Right forelimb (tissue), 1 donor: ENCODE data around the gene NKX2-3.

ENCODE experiments used
- DNase-seq: peaks from one replicate; pipeline ENCODE4 v3.0.0-alpha.2; 2018

Gene NKX2-3

DNA sequence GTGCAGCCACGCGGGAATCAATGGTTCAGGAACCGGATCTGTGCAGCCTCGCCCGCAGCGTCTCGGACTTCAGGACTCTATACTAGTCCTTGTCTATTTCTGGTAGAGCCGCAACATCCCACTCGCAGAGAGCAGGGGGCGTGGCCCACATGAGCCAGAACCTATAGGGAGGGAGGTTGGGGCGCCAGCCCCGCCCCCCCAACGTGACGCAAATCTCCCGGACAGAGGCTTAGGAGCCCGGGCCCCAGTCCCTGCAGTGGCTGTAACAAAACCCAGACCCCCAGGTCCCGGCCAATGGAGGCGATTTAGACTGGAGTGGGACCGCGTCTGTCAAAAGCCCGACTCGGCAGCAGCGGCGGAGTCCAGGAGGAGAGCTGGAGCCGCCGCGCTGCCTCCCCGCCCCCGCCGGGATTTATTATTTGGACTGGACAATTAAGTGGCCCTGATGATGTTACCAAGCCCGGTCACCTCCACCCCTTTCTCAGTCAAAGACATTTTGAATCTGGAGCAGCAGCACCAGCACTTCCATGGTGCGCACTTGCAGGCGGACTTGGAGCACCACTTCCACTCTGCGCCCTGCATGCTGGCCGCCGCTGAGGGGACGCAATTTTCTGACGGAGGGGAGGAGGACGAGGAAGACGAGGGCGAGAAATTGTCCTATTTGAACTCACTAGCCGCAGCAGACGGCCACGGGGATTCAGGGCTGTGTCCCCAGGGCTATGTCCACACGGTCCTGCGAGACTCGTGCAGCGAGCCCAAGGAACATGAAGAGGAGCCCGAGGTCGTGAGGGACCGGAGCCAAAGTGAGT is at the start of gene NKX2-3:
Gene NKX2-3 (plus strand): TSS at position 256 of the 809 bp plus-strand sequence. CDS start 190 bp downstream, at position 446.
- DNase-seq: no peak

DNA sequence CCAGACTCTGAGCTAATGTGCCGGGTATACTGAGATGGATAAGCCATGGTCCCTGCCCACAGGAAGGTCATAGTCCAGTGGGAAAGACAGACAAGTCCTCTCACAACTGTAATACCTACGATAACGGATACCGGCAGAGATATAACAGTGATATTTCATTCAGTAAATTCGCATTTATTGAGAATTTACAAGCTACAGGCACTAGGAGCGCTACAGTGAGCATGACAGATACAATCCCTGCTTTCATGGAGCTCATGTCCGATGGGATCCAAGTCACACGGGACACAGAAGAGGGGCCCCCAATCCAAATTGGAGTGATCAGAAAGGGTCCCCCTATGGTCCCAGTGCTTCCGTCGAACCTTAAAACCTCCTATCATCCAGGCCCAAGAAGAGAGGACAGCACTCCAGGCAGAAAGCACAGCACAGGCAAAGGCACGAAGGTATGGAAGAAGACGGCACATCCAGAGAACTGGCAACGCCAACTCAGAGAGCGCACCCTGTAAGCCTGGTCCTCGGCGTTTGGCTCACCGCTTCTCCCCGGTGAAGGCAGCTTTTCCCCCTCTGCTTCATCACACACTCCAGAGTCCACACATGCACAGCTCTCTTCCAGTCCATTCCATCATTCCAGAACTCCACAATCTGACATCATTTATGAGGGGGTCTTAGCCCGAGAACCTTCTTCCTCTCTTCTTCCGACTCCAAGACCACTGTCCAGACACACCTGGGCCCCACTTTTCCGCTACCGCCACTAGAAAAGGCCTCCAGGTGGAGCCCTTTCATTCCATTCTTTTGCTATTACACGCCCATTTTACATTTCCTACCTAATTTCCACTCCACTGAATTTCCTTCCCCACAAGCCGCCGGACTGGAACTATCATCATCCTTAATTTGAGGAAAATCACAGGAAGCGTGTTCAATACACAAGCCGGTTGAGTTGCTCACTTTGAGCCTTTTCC is 47.8 kb upstream of the NKX2-3 start:
- no peak for DNase-seq

DNA sequence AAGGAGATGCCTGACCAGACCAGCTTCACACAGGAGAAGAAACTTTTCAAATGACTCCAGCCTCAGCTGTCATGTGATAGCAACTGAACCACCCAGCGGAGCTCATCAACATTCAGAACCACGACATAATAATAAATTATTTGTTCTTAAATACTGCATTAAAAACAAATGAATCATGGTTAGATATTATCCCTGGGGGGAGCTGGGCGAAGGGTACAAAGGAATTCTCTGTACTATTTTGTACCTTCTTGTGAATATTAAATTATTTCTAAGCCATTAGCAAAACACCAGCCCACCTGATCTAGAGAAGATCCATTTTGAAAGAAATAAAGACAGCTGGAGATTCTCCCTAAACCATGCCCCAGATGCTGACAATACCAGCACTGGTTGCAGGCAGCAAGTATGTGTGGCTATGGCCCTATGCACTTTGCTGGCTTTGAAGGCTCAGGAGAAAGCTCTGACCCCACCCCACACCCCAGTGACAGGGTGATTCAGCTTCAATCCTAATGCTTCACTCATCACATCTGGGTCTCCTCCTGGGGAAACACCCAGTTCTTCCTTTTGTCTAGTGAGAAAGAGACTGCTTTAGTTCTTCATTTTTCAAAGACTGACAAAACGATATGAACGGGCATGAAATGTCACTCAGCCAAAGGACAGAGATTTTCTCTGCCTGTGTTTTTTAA is 45.5 kb upstream of the NKX2-3 start:
- DNase-seq: no peak

DNA sequence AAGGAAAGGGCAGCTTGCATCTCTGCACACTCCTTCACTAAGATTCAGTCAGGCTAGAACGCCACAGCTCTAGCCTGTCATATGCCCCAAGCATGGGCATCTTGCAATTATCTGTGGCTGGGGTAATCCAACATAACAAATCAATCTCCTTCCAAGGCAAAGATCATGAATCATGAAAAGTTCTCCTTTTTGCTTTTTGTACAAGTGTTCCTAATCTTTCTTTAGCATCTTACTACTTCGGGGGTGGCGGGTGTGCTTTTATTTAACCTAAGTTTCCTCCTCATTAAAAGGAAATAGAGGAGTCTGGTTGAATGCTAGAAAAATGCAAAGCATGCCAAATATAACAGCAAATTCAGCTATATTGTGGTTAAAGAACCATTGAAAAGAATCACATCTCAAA is 43.5 kb upstream of the NKX2-3 start:
- no peak for DNase-seq

DNA sequence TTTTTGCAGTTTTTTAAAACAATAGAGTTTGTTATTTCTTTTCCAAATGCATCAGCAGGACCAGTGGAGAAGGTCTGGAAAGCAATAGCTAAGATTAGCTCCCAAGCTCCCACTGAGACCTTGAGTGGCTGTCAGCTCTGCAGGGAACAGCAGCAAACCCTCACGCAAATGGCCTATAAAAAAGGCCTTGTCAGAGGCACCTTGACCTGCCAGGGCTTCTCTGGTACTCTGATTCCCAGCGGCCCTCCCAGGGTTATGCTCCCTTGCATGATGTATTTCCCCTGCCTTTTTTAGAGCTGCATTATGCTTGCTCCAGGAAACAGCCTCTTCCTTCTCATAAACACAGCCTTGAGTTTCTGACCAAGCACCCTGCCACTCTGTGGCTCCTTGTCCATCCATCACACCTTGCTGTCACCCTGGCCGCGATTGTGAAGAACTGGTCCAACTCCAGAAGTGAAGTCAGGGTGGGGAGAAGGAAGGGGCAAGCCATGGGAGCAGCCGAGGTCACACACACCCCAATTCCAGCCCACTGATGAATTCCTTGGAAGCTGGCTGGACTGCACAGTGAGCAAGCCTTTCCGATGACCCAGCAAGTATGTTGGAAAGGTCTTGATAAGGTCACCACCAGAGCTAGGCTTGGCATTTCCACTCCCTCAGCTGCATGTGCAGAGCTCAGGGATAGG is 35.3 kb upstream of the NKX2-3 start:
- no peak for DNase-seq

DNA sequence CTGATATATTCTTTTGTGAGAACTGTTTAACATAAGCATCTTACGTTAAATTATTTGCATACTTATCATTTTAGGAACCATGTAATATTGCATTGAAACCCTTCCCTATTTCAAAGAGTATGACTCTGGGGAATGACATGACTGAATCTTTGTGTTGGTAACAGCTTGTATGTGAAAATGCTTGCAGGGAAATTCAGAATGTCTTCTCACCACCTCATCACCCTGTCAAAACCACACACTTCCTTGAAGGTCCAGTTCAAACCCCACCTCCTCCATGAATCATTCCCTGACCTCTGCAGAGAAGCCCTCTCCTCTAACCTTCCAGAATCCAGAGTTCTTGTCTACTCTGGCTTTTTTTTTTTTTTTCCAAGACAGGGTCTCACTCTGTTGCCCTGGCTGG is 26.3 kb upstream of the NKX2-3 start:
- DNase-seq: no peak

DNA sequence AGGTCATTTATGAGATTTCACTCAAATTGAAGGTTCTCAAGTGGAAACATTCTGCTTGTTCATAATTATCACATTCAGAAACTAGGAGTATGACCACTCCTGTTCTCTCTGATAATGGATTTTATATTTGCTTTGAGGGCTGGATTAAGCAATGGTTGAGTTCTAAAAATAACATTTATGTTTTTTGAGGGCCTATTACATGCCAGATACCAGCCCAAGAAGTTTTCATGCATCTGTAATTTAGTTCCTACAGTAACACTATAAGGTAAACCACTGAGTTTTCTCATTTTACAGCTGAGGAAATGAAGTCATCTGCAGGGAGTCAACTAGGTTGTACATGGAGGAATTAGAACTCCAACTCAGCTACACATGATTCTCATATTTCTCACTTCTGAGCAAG is 25.5 kb upstream of the NKX2-3 start:
- no peak for DNase-seq

DNA sequence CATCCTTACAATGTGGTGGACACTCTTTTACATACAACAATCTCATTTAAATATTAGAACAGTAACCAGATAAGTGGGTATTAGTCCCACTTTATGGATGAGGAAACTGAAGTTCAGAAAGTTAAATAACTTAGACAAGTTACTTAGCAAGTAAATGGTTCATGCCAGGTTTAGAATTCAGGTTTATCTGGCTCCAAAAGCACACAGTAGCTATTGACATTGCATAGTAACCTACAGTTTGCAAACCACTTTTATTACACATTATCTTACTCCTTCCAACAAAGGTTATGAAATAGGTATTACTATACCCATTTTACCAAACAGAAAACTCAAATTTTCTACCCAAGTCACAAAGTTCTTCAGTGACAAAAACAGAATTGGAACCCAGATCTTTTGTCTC is 19.7 kb upstream of the NKX2-3 start:
- no peak for DNase-seq

DNA sequence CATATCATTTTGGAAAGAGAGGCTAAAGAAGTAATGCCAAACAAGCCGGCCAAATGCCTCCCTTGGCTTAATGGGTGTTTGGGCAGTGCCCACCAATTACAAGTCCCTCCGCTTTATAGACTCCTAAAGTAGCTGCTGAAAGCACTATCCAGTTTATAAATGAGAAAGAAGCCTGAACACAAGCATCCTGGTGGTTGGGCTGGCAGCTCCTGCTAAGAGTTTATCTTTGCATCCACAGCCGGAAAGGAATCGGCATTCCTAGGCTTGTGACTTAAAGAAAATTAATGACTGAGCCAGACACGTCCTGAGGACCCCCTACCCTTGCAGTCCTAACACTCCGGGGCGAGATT is 13.1 kb upstream of the NKX2-3 start:
- DNase-seq: no peak

DNA sequence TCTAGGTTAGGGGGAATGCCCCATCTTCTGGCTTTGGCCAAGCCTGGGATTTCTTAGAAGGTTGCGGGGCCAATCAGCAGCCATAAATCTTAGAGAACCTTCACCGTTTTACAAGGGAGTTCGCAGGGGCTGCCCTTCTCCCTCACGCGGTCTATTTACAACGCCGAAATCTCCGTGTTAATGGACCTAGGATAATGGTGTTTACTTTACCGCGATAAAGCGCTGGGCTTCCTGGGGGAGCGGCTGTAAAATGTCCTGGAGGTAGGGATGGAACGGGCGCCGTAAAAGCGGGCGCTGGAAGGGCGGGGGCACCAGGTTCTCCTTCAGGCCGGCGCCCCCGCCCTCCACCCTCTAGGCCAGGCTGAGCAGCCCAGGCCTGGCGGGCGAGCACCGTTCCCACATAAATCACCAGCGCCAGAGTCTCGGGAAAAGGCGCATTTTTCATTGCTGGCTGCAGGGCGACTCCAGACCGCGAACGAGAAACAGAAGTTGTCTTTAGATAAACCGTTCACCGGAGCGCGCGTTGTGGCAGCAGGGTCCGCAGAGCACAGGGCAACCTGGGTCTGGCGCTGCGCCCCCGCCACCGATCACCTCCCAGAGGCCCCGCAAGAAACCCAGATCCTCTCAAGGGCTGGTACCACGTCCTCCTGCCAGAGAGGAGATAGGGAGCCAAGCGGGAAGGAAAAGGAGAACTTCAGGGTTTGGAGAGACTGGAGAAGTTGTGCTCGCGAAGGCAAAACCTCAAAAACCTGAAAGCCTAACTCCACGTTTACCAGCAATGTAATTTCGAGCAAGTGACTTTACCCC is 12.5 kb upstream of the NKX2-3 start:
- DNase-seq: no peak

DNA sequence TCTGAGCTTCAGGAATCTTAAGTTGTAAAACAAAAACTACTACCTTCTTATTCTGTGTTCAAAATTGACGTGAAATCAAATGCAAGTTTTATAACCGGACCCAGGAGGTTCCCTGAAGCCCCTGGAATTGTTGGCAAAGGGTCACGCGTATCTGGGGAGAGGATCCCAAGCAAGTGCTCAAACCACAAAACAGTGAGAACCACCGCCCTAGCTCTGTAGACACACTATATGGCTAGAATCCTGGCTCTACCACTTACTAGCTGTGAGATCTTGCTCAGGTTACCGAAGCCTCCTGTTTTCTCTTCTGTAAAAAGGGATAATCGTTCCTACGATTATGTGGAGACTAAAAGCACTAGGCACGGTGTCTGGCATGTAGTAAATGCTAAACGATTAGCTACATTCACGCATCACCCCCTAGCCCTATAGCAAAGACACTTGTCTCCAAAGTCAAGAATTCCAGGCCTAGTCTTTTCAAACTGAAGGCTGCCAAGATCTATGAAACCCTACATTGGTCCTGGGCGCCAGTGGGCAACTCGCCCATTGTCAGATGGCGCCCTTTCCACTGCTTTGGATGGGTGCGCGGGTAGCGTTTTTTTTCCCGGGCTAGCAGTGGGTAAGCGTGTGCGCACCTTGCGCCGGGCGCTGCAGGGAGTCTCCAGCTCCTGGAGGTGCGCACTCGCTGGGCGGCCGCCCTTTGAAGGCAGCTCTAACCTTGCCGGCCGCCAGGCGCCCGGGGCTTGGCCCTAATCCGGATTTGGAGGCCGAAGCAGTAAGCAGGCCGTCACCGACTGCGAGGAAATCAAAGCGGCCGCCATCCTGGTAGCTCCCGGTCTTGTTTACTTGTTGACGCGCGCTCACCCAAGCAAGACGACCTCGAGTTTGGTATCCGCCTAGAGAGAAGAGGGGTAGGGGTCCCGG is 11.6 kb upstream of the NKX2-3 start:
- DNase-seq: no peak

DNA sequence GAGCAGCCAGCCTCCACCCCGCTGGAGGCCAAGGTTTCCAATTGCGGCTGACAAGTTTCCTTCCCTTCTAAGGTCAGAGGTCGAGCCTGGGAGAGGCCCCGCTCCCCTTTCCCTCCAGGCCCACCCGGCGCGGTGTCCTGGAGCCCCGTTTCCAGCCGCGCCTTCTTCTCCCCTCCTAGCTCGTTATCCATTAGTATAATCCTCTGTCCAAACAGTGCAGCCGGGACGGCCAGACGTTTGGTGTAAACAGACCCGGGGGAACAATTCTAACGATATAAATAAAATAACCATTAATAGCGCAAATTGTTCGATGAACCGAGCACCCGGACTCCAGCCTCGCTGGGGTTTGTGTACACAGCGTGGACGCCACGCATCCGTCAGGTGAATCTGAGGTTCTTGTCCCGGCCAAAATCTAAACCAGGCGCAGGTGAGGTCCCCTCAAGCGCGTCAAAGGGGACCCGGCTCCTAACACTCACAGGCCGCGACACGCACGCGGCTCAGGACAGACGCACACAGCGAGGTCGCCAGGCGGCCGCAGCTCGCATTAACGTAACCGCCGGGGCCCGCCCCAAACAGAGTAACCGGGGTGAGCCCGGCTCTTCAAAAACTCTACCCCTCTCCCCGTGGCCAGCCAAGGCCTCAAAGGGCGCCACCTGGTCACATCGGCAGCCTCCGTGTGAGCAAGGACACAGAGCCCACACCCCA is 10.8 kb upstream of the NKX2-3 start:
- DNase-seq: no peak

DNA sequence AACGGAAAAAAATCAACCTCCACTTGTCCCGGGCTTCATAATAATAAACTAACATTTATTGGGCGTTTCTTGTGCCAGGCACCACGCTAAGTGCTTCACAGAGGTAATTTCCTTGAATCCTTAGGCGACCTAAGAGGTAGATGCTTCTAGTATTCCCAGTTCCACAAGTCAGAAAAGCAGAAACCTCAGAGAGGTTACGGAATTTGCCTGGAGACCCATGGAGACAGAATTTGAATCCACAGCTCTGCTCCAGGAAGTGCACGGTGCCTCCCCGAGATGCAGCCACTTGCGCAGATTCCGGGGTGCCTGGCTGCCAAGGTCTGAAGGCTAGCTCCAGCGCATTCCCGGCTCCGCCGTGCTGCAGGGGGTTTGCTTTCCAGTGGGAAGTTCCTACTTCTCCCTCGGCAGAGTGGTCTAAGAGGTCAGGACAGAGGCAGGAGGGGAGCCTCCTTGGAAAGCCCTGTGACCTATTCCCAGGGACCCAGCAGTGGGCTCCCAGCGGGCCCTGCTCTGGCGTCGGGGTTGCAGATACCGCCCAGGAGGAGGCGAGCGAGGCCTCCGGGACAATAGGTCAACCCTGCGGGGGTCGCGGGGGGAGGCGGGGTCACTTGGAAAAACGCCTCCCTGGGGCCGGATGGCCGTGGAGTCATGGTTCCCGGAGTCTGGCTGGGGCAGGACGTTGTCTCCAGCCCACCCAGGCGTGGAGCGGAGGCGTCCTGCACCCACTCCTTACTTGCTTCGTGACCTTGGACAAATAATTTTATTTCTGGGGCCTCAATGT is 10.1 kb upstream of the NKX2-3 start:
- DNase-seq: no peak

DNA sequence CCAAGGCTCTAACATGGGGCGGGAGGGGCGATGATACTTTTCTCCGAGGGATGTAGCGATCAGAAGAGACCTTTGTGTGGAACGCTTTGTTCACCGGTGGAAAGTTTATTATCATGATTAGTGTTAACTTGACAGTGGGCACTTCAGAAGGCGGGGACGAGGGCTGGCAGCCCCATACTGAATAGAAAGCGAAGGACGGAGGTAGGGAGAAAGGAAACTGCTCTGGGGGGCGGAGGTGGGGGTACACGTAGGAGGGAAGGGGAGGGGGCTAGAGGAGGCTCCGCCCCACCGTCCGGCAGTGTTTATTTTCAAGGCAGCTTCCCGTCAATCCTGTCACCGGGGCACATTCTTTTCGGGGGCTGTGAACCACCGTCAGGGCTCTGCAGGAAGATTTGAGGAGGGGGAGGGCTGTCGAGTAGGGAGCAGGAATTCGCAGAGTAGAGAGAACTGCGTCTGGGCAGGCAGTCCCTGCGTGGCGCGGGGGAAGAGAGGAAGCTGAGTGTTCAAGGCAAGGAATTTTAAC is 9.4 kb upstream of the NKX2-3 start:
- DNase-seq: peak; percentile 32

DNA sequence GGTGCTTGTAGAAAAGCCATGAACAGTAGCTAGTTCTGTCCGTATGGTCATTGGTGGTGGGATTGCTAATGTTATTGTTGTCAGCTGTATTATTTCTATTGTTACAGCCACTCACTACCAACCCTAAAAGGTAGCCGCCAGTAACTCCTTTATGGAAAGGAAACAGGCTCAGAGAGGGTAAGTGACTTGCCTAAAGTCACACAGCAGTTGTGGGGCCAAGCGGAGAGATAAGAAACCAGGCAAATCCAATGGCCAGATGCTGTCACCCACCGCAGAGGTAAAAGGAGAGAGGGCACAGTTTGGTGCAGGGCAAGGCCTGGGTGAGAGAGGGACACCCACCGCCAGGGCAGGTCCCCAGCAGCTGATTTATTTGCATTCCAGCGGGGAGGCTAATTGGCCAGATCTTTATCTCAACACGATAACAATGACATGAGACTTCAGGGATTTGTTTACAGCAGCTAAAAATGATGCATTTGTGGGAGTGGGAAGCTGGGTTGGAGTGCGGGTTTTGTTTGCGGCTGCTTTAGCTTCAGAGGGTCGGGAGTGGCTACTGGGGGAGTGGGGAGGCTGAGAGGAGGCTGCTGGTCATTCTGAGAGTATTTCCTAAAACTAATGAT is 8.6 kb upstream of the NKX2-3 start:
- no peak for DNase-seq

DNA sequence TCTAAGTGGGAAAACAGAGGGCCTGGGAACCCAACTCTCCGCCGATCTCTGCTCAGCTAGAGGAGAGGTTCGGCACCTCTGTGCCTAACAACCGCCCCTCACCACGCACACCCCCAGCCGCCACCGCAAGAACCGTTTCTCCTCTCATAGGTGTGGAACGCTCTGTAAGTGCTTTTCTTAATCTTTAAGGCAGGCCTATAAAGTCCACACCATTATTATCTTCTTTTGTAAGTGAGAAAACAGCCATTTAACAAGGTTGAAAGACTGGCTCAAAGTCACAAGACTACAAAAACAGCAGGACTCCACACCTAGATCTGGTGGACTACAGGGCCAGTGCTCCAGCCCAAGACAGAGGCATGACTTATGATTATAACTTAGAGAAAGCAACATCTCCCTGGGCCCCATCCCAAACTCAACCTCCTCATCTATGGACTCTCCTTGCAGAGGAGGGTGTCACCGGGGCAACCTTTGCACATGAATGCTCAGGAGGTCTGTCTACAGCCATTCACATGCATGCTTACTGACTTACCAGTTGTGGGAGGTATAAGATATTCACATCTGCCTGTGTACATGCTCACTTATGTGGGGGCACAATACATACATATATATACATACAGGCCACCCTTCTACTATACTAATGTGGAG is 7.9 kb upstream of the NKX2-3 start:
- DNase-seq: no peak

DNA sequence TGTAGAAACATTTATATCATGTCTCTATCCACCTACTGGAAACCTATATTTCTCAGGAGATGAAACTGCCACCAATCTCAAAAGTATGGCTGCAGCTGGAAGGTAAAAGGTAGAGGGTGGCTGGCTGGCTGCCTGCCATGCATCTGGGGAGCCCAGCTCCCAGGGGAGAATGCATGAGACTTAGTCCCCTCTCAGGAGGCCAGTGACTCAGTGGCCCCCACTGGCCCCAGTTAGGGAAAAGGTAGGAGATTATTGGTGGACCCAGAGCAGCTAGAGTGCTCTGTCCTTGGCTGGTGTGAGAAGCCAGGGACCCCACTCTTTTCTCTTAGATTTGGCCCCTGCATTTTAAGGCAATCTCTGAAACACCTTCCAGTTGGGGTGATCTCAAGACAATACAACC is 6.8 kb upstream of the NKX2-3 start:
- no peak for DNase-seq

DNA sequence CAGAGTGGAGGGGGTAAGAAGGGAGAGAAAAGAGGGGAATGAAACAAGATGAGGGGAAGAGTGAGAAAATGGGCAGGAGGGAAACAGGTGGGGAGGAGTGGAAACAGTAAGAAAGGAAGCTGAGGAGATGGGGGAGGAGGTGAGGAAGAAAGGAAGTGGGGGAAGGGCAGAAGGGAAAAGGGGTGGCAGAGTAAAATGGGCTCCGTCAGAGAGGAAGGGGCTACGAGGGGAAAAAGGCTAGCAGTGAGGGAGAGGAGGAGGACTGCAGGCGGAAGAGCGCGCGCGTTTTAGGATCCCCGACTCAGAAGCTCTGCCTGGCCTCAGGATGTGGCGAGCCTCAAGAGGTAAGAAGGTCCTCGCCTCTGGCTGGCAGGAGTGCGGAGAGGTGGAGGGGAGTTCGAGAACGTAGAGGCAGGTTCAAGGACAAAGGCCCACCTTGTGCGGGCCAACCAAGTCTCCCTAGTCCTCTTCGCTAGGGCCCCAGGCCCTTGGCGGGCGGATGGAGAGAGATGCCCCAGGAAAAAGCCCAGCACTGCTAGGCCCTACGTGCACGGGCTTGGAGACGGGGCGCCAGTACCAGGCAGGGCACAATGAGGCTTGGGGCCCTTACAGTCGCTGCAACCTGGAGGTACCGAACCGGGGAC is 5.8 kb upstream of the NKX2-3 start:
- no peak for DNase-seq
